Activated CD4-positive, alpha-beta memory T cell treated with anti-CD3 and anti-CD28 coated beads for 36 hours (primary cell): ENCODE data around the gene FOXRED2. TPM values are rescaled to one million over a fixed set of nuclear protein-coding genes. Genes with fewer than 3 reads are reported as not detected.
"Not testable (repeated sequence)": the region's sequence is repeated elsewhere in the genome, so short reads cannot be mapped to it uniquely, and the experiment has no call there.

Source experiments
- CTCF ChIA-PET: fragments of 350-600 bp; sonication (Branson Sonifier 250); formaldehyde crosslinking; loops from one replicate; lab custom pipeline; 2021; ENCODE audit warnings: antibody characterized with exemption, inconsistent platforms; lab: Charles Lee
- POLR2A ChIA-PET: fragments of 350-600 bp; sonication (Branson Sonifier 250); formaldehyde crosslinking; loops from one replicate; lab custom pipeline; 2021; ENCODE audit warnings: antibody characterized with exemption; lab: Charles Lee
- DNase-seq: peaks from one replicate; pipeline ENCODE4 v3.0.0-alpha.2; 2020
- H3K27ac Mint-ChIP-seq: one replicate; pipeline ENCODE4 v1.8.0; 2021; ENCODE audit warnings: mixed read lengths
- H3K27me3 Mint-ChIP-seq: one replicate; pipeline ENCODE4 v1.8.0; 2021; ENCODE audit warnings: mixed read lengths
- H3K36me3 Mint-ChIP-seq: one replicate; pipeline ENCODE4 v1.8.0; 2021; ENCODE audit warnings: mixed read lengths
- H3K4me1 Mint-ChIP-seq: one replicate; pipeline ENCODE4 v1.8.0; 2021; ENCODE audit warnings: low read depth, mixed read lengths
- H3K4me3 Mint-ChIP-seq: one replicate; pipeline ENCODE4 v1.8.0; 2021; ENCODE audit warnings: mild to moderate bottlenecking, mixed read lengths
- H3K9me3 Mint-ChIP-seq: one replicate; pipeline ENCODE4 v1.8.0; 2021; ENCODE audit warnings: mixed read lengths
- intact Hi-C: fragments of 100-400 bp; cut with micrococcal nuclease; formaldehyde crosslinking; loops from one replicate; pipeline ENCODE4 v1.15.1; 2023
- total RNA-seq, 2 experiments: library from RNA; stranded (reverse); gene quantifications; one replicate each; pipeline ENCODE4 v1.2.3, GENCODE V29; 2021

Gene FOXRED2
- total RNA-seq, 2 experiments from 2014 or later = 15.2 to 15.9 TPM

GRCh38 chr22:36540867-36541642 lies 34.2 kb upstream of the FOXRED2 start:
- Mint-ChIP-seq H3K4me1 (peaks cover 11% of the 10 kb centered on the region), H3K27me3 (peaks cover 2% of the 10 kb centered on the region), H3K36me3 (no peaks in the 10 kb centered on the region), H3K9me3 (no peaks in the 10 kb centered on the region), H3K27ac (no peak overlapping the region), H3K4me3 (no peak overlapping the region)
- no peak for DNase-seq
- ChIA-PET CTCF (interaction anchor here (0.6 to 1.3 kb wide), 6 partner anchors 11 to 783 kb away, joined by 3 to 4 read pairs (median 3); no protein-coding TSS in a partner anchor), POLR2A (no interaction called here)
- intact Hi-C loops = loop anchor here (5.0 kb wide), 1 partner anchor 436 kb away; no protein-coding TSS in a partner anchor

DNA sequence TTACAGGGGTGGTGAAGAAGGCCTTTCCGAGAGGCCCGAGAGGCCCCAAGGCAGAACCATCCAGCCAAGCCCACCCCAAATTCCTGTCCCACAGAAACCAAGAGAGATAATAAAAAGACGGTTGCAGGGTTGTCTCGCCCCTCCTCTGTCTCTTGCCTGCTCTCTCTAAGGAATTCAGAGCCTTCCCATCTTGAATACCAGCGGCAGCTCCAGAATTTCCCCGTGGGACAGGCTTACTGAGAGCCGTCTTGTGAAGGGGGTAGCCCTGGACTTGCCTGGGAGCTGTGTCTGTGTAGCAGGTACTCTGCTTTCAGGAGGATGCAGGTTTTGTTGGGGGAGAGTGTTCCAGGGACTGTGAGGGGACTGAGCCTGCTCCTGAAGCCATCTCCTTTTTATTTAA lies 31.7 kb upstream of the FOXRED2 start:
- intact Hi-C loops = no loop called here
- no peaks in the 10 kb centered on the region for H3K9me3 Mint-ChIP-seq
- no peaks in the 10 kb centered on the region for H3K36me3 Mint-ChIP-seq
- no peak overlapping the region for H3K27ac Mint-ChIP-seq
- peaks cover 11% of the 10 kb centered on the region for H3K4me1 Mint-ChIP-seq
- POLR2A ChIA-PET = no interaction called here
- no peak for DNase-seq
- no peaks in the 10 kb centered on the region for H3K27me3 Mint-ChIP-seq
- CTCF ChIA-PET = no interaction called here
- H3K4me3 Mint-ChIP-seq = no peak overlapping the region

GRCh38 chr22:36536717-36537116 lies 29.9 kb upstream of the FOXRED2 start:
- Mint-ChIP-seq H3K36me3 (no peaks in the 10 kb centered on the region), H3K27me3 (peaks cover 1% of the 10 kb centered on the region), H3K4me1 (peaks cover 4% of the 10 kb centered on the region), H3K9me3 (no peaks in the 10 kb centered on the region), H3K27ac (no peak overlapping the region), H3K4me3 (no peak overlapping the region)
- DNase-seq = no peak
- ChIA-PET POLR2A (no interaction called here), CTCF (no interaction called here)
- intact Hi-C loops = no loop called here

- CTCF ChIA-PET, DNase-seq, H3K9me3 Mint-ChIP-seq, H3K27me3 Mint-ChIP-seq, H3K4me1 Mint-ChIP-seq, H3K4me3 Mint-ChIP-seq, intact Hi-C loops, POLR2A ChIA-PET, H3K27ac Mint-ChIP-seq, H3K36me3 Mint-ChIP-seq: not testable (repeated sequence)
These were observed 26.5 kb upstream of the FOXRED2 start for GRCh38 chr22:36533320-36533719.

- POLR2A ChIA-PET = no interaction called here
- H3K36me3 Mint-ChIP-seq = peaks cover 9% of the 10 kb centered on the region
- no peak for DNase-seq
- peaks cover 1% of the 10 kb centered on the region for H3K27me3 Mint-ChIP-seq
- CTCF ChIA-PET = no interaction called here
- H3K27ac Mint-ChIP-seq = no peak overlapping the region
- no peaks in the 10 kb centered on the region for H3K9me3 Mint-ChIP-seq
- intact Hi-C loops = no loop called here
- no peaks in the 10 kb centered on the region for H3K4me1 Mint-ChIP-seq
- H3K4me3 Mint-ChIP-seq = no peak overlapping the region
These were observed 25.6 kb upstream of the FOXRED2 start for GRCh38 chr22:36532466-36532865.

GRCh38 chr22:36528795-36529751 lies 22.2 kb upstream of the FOXRED2 start, which contains the start of gene EIF3D:
EIF3D (minus strand) TSS chr22:36529166; CDS start chr22:36526121, 3,045 bp downstream.
- CTCF ChIA-PET = interaction anchor here (0.6 to 2.0 kb wide), 6 partner anchors 18 to 449 kb away, joined by 3 to 7 read pairs (median 5); partner anchors contain the start of gene FOXRED2
- Mint-ChIP-seq H3K27me3 (peaks cover 1% of the 10 kb centered on the region), H3K9me3 (no peaks in the 10 kb centered on the region), H3K27ac (peak within 1 kb of the TSS; percentile 98), H3K36me3 (peaks cover 40% of the 10 kb centered on the region), H3K4me1 (peaks cover 20% of the 10 kb centered on the region), H3K4me3 (peak within 1 kb of the TSS; percentile 95)
- POLR2A ChIA-PET = interaction anchor here (0.7 to 2.7 kb wide), 7 partner anchors 17 to 714 kb away, joined by 3 to 18 read pairs (median 4); partner anchors contain the start of genes FOXRED2, IFT27 and MYH9
- peak; percentile 99 for DNase-seq
- intact Hi-C loops = loop anchor here (1.0 to 10.0 kb wide), 7 partner anchors 13 to 596 kb away; partner anchors contain the start of genes FOXRED2 and IFT27

GRCh38 chr22:36528341-36528740 lies 21.5 kb upstream of the FOXRED2 start:
- POLR2A ChIA-PET = interaction anchor here (1.0 to 2.7 kb wide), 5 partner anchors 10 to 714 kb away, joined by 3 to 18 read pairs (median 3); partner anchors contain the start of genes FOXRED2 and IFT27
- intact Hi-C loops = loop anchor here (2.0 to 10.0 kb wide), 3 partner anchors 22 to 596 kb away; partner anchors contain the start of gene FOXRED2
- CTCF ChIA-PET = interaction anchor here (0.6 to 2.0 kb wide), 6 partner anchors 17 to 449 kb away, joined by 3 to 7 read pairs (median 5); partner anchors contain the start of gene FOXRED2
- DNase-seq = peak; percentile 26
- H3K9me3 Mint-ChIP-seq = no peaks in the 10 kb centered on the region
- peak overlapping the region; percentile 95 for H3K4me3 Mint-ChIP-seq
- H3K27me3 Mint-ChIP-seq = peaks cover 1% of the 10 kb centered on the region
- peaks cover 47% of the 10 kb centered on the region for H3K36me3 Mint-ChIP-seq
- H3K27ac Mint-ChIP-seq = peak overlapping the region; percentile 98
- H3K4me1 Mint-ChIP-seq = peaks cover 20% of the 10 kb centered on the region

- CTCF ChIA-PET = interaction anchor here (1.1 to 4.4 kb wide), 2 partner anchors 8 to 12 kb away, joined by 4 to 19 read pairs; no protein-coding TSS in a partner anchor
- Mint-ChIP-seq H3K36me3 (peaks cover 75% of the 10 kb centered on the region), H3K4me1 (peaks cover 20% of the 10 kb centered on the region), H3K27me3 (no peaks in the 10 kb centered on the region), H3K4me3 (no peak overlapping the region), H3K27ac (no peak overlapping the region), H3K9me3 (no peaks in the 10 kb centered on the region)
- DNase-seq = no peak
- intact Hi-C loops = loop anchor here (10.0 kb wide), 1 partner anchor 602 kb away; no protein-coding TSS in a partner anchor
- POLR2A ChIA-PET = interaction anchor here (1.4 kb wide), 1 partner anchor 12 kb away, joined by 5 read pairs; no protein-coding TSS in a partner anchor
These were observed 15.8 kb upstream of the FOXRED2 start for GRCh38 chr22:36522662-36523061.

DNA sequence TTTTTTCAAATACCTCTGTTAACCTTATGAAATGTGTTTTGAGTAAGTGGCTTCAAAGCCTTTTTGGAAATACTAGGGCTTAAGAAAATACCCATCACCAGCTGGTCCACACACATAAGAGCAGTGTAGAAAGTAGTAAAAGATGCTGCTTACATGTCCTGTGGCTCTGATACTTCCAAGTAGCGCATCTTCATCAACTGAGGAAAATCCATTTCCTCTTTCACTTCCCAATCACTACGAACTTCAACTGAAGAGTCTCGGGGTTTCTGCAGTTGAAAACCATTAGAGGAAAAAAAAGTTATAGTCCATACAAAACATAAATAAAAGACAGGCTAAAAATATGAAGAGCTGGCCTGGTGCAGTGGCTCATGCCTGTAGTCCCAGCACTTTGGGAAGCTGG lies 13.6 kb upstream of the FOXRED2 start:
- no peak overlapping the region for H3K27ac Mint-ChIP-seq
- peaks cover 4% of the 10 kb centered on the region for H3K4me1 Mint-ChIP-seq
- CTCF ChIA-PET = interaction anchor here (4.4 kb wide), 1 partner anchor 9 kb away, joined by 19 read pairs; no protein-coding TSS in a partner anchor
- no peak for DNase-seq
- H3K4me3 Mint-ChIP-seq = no peak overlapping the region
- H3K9me3 Mint-ChIP-seq = no peaks in the 10 kb centered on the region
- intact Hi-C loops = loop anchor here (10.0 kb wide), 1 partner anchor 604 kb away; no protein-coding TSS in a partner anchor
- no peaks in the 10 kb centered on the region for H3K27me3 Mint-ChIP-seq
- H3K36me3 Mint-ChIP-seq = peaks cover 77% of the 10 kb centered on the region
- POLR2A ChIA-PET = interaction anchor here (0.7 kb wide), 2 partner anchors 9 to 181 kb away, joined by 3 to 4 read pairs; no protein-coding TSS in a partner anchor

DNA sequence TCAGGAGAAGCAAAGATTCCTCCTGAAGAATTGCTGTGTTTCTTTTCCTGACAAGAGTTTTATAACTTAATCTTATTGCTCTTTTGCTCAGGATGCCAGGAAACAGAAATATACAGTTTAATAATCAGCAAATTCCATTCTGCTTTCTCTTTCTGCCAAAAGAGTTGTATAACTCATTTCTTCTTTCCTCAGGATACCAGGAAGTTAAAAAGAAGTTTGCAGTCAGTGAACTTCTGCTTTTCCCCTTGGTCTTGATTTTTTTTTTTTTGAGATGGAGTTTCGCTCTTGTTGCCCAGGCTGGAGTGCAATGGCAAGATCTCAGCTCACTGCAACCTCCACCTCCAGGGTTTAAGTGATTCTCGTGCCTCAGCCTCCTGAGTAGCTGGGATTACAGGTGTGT lies 13.1 kb upstream of the FOXRED2 start:
- not testable (repeated sequence) for H3K27ac Mint-ChIP-seq, H3K9me3 Mint-ChIP-seq, H3K27me3 Mint-ChIP-seq, H3K4me1 Mint-ChIP-seq, DNase-seq, H3K4me3 Mint-ChIP-seq
- ChIA-PET POLR2A (interaction anchor here (0.7 kb wide), 1 partner anchor 181 kb away, joined by 3 read pairs; no protein-coding TSS in a partner anchor), CTCF (interaction anchor here (4.4 kb wide), 1 partner anchor 9 kb away, joined by 19 read pairs; no protein-coding TSS in a partner anchor)
- H3K36me3 Mint-ChIP-seq = peaks cover 76% of the 10 kb centered on the region
- intact Hi-C loops = loop anchor here (10.0 kb wide), 1 partner anchor 605 kb away; no protein-coding TSS in a partner anchor

GRCh38 chr22:36514766-36515165 lies 7.9 kb upstream of the FOXRED2 start:
- Mint-ChIP-seq H3K9me3 (no peaks in the 10 kb centered on the region), H3K27ac (no peak overlapping the region), H3K27me3 (no peaks in the 10 kb centered on the region)

More at GRCh38 chr22:36514766-36515165, 7.9 kb upstream of the FOXRED2 start:
- no peak for DNase-seq
- H3K4me3 Mint-ChIP-seq = no peak overlapping the region
- POLR2A ChIA-PET = no interaction called here
- H3K36me3 Mint-ChIP-seq = peaks cover 77% of the 10 kb centered on the region
- CTCF ChIA-PET = no interaction called here
- H3K4me1 Mint-ChIP-seq = no peaks in the 10 kb centered on the region
- intact Hi-C loops = no loop called here
